ENCODE measurements around the gene PGGT1B.

Gene PGGT1B

DNA sequence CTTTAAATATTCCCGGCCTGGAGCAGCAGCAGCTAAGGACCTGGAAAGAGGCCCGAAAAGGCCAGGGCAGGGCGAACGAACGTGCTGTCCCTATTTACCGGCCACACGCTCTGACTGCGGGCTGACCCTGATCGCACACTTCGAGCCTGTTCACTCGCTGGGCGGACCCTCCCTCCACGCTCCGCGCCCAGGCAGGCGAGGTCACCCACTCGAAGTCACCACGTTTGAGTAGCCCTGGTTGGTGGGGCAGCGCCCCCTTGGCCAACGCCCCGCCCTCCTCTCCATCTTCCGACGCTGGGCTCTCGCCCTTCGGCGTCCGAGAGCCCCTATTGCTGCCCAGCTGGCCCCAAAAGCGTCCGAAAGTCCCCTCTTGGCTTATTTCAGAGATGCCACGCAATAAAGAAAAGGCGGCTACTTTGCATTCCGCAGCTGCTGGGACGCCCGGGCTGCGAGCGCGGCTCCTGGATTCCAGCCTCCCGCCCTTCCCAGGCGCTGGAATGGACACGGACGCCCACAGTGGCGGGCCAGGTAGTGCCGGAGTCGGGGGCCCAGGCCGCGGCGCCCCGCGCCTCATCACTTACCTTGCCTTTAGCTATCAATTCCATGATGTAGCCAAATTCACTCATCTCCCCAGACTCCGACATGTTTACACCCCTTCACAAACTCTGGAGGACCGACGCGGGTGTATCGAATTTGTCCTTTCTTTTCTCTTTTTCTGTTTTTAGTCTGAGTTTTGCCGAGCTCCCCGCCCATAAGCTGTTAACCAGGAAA is 83.1 kb downstream of the PGGT1B start:
- no peak for DNase-seq

DNA sequence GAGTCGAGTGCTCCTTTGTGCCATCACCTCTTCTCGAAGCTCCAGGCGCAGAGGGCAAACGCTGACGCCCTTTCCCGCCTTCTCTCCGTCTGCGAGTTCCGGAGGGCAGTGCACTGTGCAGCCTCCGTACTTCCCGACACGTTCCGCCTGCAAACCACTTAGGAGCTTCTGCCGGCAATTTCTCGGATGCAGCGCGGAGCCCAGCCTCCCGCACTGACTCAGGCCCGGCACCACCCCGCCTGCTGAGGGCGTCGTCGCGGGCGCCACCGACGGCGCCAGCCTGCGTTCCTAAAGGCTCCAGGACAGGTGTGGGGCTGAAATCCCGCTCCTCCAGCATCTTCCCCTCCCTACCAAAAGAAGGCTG is 83.7 kb downstream of the PGGT1B start:
- no peak for DNase-seq

DNA sequence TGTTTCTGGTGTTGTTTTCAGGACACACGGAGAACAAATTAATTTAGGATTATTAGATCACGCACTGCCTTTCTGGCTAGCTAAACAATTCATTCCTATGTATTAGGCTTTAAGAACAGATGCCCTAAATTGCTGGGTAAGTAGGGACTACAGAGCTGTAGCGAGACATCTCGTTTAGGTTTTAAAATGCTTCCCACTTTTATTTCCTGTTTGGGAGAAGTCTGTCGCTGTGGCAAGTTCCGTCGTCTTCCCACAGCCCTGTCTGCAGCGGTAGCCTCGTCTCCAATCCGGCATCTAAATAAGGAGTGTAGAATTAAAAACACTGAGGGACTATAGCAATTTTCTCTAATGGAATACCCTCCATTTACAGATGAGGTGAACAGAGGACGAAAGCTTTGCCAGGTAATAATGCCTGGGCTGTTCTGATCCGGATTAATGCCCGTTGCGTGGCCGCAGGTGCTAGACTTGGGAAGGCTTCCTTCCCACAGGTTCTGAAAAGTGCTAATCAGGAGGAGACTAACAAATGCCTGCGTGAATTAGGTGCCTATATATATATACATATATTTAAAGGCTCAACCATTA is 91.7 kb downstream of the PGGT1B start:
- DNase-seq = no peak

DNA sequence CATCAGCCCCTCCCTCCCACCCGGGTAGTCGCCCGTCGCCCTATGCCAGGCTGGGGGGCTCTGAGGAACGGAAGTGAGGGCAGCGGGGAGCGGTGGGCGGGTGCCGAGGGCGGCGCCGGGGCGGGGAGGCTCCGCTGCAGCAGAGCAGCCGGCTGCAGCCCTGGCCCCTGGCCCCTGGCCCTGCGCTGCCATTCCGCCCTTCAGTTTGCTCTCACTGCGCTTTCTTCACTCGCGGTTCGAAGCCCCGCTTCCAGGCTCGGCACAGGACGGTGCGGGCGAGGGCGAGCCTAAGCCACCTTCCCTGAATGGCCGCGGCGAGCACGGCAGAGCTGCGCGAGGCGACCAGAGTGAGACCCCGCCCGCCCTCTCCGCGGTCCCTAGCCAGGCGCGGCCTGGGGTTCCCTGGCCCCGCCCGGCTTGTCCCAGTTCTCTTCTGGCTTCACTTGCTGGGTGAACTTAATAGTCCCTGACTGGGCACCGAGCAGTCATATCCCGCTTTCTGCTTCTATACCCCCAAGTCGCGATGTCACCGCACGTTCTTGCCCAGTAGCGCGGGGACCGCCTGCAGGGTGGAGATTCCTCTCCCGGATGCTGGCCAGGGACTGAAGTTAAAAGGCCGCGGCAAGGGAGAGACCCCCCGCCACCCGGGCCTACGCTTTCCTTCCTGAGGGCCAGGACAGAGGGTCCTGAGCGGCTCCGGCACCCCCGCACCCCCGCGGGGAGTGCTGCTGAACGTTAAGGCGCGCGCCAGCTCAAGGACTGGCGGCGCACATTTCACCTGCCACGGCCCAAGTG is 92.3 kb downstream of the PGGT1B start:
- DNase-seq = peak; percentile 37

DNA sequence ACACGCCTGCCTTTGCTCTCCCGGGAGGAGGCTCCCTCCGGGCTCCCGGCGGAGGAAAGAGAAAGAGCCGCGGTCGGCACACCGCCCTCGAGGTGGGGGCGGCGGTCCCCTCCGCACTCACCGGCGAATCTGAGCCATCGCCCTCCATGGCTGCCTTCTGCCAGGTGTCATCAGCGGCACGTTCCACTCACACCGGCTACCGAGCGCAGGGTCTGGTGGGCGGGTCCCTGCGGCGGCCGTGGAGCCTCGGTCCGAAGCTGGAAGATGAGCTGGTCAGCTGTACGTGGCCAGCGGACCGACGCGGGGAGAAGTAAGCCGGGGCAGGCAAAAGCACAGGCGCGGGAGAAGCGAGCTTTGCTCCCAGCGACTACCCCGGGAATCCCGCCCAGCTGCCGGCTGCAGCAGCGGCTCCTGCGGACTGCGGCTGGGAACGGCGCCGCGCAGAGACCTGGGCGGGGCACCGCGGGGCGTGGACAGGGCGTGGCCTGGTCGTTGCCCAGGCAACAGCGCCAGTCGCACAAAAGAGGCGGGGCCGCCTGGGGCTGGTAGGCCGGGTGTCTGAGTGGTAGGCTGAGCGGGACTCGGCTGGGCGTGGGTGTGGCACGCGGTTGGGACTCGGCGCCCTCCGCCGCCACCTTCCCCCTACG is 93.1 kb downstream of the PGGT1B start, which contains the start of gene TRIM36:
TSS of gene TRIM36 (minus strand) at position 422 of the 647 bp plus-strand sequence. CDS start at position 148, 274 bp downstream.
- DNase-seq = peak; percentile 98

DNA sequence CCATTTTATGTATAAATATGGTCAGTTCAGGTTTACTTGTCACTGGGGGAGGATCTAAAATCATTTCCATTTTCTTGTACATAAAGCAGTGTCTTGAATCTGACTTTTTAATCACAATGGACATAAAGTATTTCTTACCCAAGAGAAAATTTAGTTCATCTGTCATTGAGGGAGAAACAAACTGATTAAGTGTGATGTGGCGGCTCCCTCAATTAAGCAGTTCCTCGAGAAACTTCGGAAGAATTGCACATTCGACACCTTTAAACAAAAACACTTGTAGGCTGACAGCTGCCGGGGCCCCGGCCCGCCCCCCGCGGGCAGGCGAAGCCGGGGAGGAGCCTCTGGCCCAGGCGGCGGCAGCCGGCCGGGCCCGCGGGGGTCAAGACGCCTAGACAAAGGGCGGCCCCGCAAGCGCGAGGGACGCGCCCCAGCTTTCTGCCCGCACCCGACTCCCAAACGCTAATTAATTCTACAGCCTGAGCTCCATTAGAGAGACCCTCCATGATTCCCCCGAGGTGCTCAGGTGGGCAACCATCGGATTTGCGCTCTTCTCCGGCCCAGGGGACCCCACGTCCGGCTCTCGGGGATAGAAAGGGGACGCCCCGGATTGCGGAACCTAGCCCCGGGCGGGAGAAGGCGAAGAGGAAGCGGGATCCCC is 93.7 kb downstream of the PGGT1B start:
- peak; percentile 74 for DNase-seq

DNA sequence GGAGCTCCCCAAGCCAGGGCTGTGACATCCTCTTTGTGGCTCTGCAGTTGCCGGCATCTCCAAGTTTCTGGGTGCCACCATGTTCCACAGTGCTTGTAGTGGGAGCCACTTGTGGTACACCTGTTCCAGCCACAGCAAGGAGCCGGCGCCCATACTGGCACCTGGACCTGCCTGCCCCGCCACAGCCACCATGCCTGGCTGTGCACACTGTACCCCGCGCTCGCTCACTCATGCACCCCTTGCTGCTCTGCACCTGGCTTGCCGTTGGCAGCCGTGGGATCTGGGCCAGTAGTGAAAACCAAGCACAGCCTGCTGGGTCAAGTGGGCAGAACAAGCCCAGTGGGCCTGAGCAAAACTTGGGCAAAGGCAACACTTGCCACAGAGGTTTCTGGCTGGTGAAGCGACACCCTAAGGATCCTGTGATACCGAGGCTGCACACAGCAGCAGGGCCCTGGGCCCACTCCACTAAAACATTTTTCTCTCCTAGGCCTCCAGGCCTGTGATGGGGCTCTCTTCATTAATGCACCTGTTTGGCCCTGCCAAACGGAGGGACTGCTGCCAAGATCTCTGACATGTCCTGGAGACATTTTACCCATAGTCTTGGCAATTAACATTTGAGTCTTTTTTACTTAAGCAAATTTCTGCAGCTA is 95.8 kb downstream of the PGGT1B start:
- DNase-seq = no peak

DNA sequence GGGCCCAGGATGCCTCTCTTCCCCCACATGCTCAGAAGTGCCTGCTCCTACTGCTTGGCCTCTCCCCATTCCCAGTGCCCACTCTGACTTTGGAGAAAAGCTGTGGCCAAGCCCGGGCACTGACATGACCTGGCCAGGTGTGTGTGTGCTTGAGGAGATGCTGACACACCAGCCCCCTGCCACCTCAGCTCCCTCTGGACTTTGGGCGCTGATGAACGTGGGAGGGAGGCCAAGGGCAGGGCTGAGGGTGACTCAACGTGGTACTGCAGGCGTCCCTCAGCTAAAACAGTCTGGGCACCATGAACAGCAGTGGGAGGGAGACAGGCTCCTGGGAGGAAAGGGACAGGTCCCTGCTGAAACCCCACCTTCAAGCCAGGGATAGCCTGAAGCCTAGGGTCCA is 96.9 kb downstream of the PGGT1B start:
- no peak for DNase-seq

DNA sequence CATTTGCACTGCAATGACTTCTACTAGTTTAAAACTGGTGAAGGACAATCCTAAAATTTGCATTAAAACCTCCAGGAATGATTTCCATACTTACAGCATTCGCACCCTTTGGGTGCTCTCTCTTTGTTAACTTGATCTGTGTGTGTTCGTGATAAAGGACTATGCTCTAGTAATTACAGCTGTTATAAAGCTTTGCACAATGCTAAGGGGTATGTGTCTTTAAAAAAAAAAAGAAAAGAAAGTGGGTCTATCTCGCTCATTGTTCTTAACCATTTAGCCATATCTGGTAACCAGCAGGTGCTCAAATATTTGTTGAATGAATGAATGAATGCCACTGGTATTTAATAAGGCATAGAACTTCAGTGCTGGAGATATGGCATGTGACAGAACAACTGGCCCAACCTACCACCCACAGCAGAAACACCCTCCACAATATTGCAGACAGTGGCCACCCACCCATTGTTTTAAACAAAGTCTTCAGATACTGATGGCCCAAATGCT is 101.7 kb downstream of the PGGT1B start:
- DNase-seq = no peak

Data from RPMI8226 (cell line).